ENCODE results near the gene SMG5. TPM values are rescaled to one million over a fixed set of nuclear protein-coding genes. Genes with fewer than 3 reads are reported as not detected.
A peak's percentile ranks its signal among the peaks of the same experiment; 100 is the strongest.
"Not testable (repeated sequence)": the region's sequence is repeated elsewhere in the genome, so short reads cannot be mapped to it uniquely, and the experiment has no call there.

The SMG5 gene
- total RNA-seq, 1 experiment from 2014 or later, result 129 TPM

DNA sequence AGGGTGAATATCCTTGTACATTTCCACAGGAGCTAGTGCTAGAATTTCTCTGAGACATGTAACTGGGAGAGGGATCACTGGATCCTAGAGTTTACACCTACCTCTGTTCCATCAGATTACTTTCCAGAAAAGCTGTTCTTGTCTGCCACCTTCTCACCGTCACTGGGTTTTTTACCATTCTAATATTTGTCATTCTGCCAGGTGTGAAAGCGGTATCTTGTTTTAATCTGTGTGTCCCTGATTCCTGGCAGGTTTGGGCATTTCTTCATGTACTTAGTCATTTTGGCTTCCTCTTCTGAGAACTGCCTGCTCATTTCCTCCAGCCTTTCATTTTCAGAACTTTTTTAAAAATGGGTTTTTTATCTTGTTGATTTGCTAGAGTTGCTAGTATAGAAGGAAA, 64.8 kb downstream of the SMG5 start:
- ChIA-PET POLR2A (ENCODE audit: low non-redundant PET) (no interaction called here), CTCF (interaction anchor here (0.5 kb wide), 1 partner anchor 10 kb away, joined by 3 read pairs; no protein-coding TSS in a partner anchor)
- intact Hi-C loops (cut with micrococcal nuclease; ENCODE audit: unreplicated experiment), result no loop called here
- no peak for DNase-seq (ENCODE audit: low spot score)
- Histone ChIP-seq H3K36me3 (ENCODE audit: insufficient read depth, low read length, poor library complexity, severe bottlenecking) (peaks cover 12% of the 10 kb centered on the region), H3K27me3 (replicated peaks; ENCODE audit: insufficient read depth, low read depth, low read length, poor library complexity) (no peaks in the 10 kb centered on the region), H3K27ac (ENCODE audit: low read depth, low read length, poor library complexity, severe bottlenecking) (no peak overlapping the region), H3K4me1 (ENCODE audit: insufficient read depth, low read length, poor library complexity, severe bottlenecking) (peaks cover 5% of the 10 kb centered on the region), H3K9me3 (ENCODE audit: low read depth, low read length, poor library complexity, severe bottlenecking) (no peaks in the 10 kb centered on the region), H3K4me3 (ENCODE audit: low read depth, low read length, poor library complexity, severe bottlenecking) (no peak overlapping the region)
- TF ChIP-seq EZH2 (IDR thresholded peaks at IDR 0.05; ENCODE audit: borderline replicate concordance, low read depth, low read length, poor library complexity, severe bottlenecking) (no peak), CTCF (conservative IDR thresholded peaks at IDR 0.05; ENCODE audit: low read depth, low read length) (no peak)
- no TSS peak for BruUV-seq (replicated peaks)

DNA sequence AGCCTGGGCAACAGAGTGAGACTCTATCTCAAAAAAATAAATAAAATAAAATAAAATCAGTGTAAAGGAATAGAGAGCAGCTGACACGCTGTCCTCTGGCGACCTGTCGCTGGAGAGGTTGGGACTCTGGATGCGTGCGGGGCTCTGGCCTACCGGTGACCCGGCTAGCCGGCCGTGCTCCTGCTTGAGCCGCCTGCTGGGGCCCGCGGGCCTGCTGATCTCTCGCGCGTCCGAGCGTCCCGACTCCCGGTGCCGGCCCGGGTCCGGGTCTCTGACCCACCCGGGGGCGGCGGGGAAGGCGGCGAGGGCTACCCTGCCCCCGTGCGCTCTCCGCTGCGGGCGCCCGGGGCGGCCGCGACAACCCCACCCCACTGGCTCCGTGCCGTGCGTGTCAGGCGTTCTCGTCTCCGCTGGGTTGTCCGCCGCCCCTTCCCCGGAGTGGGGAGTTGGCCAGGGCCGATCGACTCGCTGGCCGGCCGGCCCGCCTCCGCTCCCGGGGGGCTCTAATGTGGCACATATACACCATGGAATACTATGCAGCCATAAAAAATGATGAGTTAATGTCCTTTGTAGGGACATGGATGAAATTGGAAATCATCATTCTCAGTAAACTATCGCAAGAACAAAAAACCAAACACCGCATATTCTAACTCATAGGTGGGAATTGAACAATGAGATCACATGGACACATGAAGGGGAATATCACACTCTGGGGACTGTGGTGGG, 66.1 kb downstream of the SMG5 start:
- intact Hi-C loops (cut with micrococcal nuclease; ENCODE audit: unreplicated experiment), result not testable (repeated sequence)

DNA sequence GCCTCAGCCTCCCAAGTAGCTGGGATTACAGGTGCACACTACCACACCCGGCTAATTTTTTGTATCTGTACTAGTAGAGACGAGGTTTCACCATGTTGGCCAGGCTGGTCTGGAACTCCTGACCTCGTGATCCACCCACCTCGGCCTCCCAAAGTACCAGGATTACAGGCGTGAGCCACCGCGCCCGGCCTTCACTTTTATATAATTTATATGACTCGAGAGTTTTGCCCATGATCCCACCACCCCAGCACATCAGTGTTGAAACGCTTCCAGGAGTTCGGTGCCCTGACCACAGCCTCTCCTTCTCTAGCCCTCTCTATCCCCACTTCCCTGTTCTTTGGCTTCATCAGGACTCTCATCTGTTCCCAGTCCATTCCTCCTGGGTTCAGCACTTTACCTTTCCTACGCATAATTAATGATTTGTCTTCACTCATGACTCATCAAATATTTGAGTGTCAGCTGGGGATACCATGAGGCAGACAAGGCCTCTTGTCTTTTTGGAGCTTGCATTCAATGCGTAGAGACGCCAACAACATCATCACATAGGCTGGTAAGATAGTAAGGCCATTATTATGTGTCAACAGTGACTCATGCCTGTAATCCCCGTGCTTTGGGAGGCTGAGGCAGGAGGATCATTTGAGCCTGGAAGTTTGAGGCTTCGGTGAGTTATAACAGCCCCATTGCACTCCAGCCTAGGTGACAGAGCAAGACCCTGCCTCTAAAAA, 68.4 kb downstream of the SMG5 start:
- no peaks in the 10 kb centered on the region for H3K9me3 ChIP-seq (ENCODE audit: low read depth, low read length, poor library complexity, severe bottlenecking)
- ChIA-PET POLR2A (ENCODE audit: low non-redundant PET) (no interaction called here), CTCF (no interaction called here)
- H3K27me3 ChIP-seq (replicated peaks; ENCODE audit: insufficient read depth, low read depth, low read length, poor library complexity), result no peaks in the 10 kb centered on the region
- intact Hi-C loops (cut with micrococcal nuclease; ENCODE audit: unreplicated experiment), result loop anchor here (5.0 kb wide), 1 partner anchor 122 kb away; no protein-coding TSS in a partner anchor
- H3K4me1 ChIP-seq (ENCODE audit: insufficient read depth, low read length, poor library complexity, severe bottlenecking), result peaks cover 10% of the 10 kb centered on the region
- no peak for TF ChIP-seq EZH2 (IDR thresholded peaks at IDR 0.05; ENCODE audit: borderline replicate concordance, low read depth, low read length, poor library complexity, severe bottlenecking)
- TF ChIP-seq CTCF (conservative IDR thresholded peaks at IDR 0.05; ENCODE audit: low read depth, low read length), result no peak
- BruUV-seq (replicated peaks), result no TSS peak
- H3K36me3 ChIP-seq (ENCODE audit: insufficient read depth, low read length, poor library complexity, severe bottlenecking), result no peaks in the 10 kb centered on the region
- peak overlapping the region; percentile 64 for H3K4me3 ChIP-seq (ENCODE audit: low read depth, low read length, poor library complexity, severe bottlenecking)
- DNase-seq (ENCODE audit: low spot score), result peak; percentile 43
- H3K27ac ChIP-seq (ENCODE audit: low read depth, low read length, poor library complexity, severe bottlenecking), result peak overlapping the region; percentile 99

More for the DNA sequence above, 66.1 kb downstream of the SMG5 start:
- H3K36me3 ChIP-seq (ENCODE audit: insufficient read depth, low read length, poor library complexity, severe bottlenecking); CTCF ChIA-PET; DNase-seq (ENCODE audit: low spot score); H3K27ac ChIP-seq (ENCODE audit: low read depth, low read length, poor library complexity, severe bottlenecking); POLR2A ChIA-PET (ENCODE audit: low non-redundant PET); H3K4me1 ChIP-seq (ENCODE audit: insufficient read depth, low read length, poor library complexity, severe bottlenecking); BruUV-seq (replicated peaks); H3K9me3 ChIP-seq (ENCODE audit: low read depth, low read length, poor library complexity, severe bottlenecking); H3K4me3 ChIP-seq (ENCODE audit: low read depth, low read length, poor library complexity, severe bottlenecking); H3K27me3 ChIP-seq (replicated peaks; ENCODE audit: insufficient read depth, low read depth, low read length, poor library complexity): not testable (repeated sequence)
